HEK293 (cell line): ENCODE data around the gene FAM124A.

Experiments
- CTCF ChIA-PET: fragments of 350-600 bp; formaldehyde crosslinking; extraction: SDS; loops from one replicate; lab custom pipeline; 2021; ENCODE audit warnings: antibody characterized with exemption; lab: Yijun Ruan, JAX
- POLR2A ChIA-PET: fragments of 300-600 bp; formaldehyde crosslinking; extraction: SDS; loops from one replicate; lab custom pipeline; 2020; ENCODE audit warnings: antibody characterized with exemption, inconsistent platforms; lab: Yijun Ruan, JAX
- H3K27ac ChIP-seq: fragments of 200-500 bp; sonication (Bioruptor generic); 2 replicates; pipeline ENCODE4 v1.5.1; 2014; ENCODE audit warnings: low read depth, low read length, control low read depth, inconsistent platforms; ENCODE audit errors: extremely low read depth
- H3K36me3 ChIP-seq, 2 experiments: fragments of 200-500 bp in 1 of 2; sonication (Bioruptor generic) in 1 of 2; 1 replicate in 1 of 2; 2 replicates in 1 of 2; pipeline ENCODE4 v1.5.1; 2014 to 2017; ENCODE audit warnings: inconsistent platforms in 2 of 2, low read length in 2 of 2; ENCODE audit not compliant: control insufficient read depth in 2 of 2, insufficient read depth in 1 of 2
- H3K4me1 ChIP-seq: fragments of 200-500 bp; sonication (Bioruptor generic); 2 replicates; pipeline ENCODE4 v1.5.1; 2014; ENCODE audit warnings: mild to moderate bottlenecking, low read length, inconsistent platforms; ENCODE audit not compliant: control insufficient read depth, insufficient read depth
- H3K4me3 ChIP-seq: 2 replicates; pipeline ENCODE4 v1.5.1; 2011; ENCODE audit warnings: low read depth, mild to moderate bottlenecking, control low read depth, low read length, moderate library complexity
- H3K9me3 ChIP-seq: fragments of 200-500 bp; sonication (Bioruptor generic); 2 replicates; pipeline ENCODE4 v1.5.1; 2014; ENCODE audit warnings: low read depth, low read length, inconsistent platforms; ENCODE audit not compliant: control insufficient read depth, insufficient read depth
- BCL11B ChIP-seq: fragments of 450-650 bp; formaldehyde crosslinking; IDR thresholded peaks from 2 replicates; pipeline ENCODE4 v1.5.1; 2016; ENCODE audit warnings: low read depth, missing biosample characterization, missing genetic modification characterization
- BCL6B ChIP-seq: fragments of 450-650 bp; formaldehyde crosslinking; IDR thresholded peaks from 2 replicates; pipeline ENCODE4 v1.5.1; 2017; ENCODE audit warnings: missing biosample characterization, missing genetic modification characterization
- CTCF ChIP-seq: fragments of 450-650 bp; formaldehyde crosslinking; IDR thresholded peaks from 2 replicates; pipeline ENCODE4 v1.5.1; 2016; ENCODE audit warnings: missing biosample characterization, missing genetic modification characterization
- OSR2 ChIP-seq: fragments of 450-650 bp; formaldehyde crosslinking; IDR thresholded peaks from 2 replicates; pipeline ENCODE4 v1.5.1; 2016; ENCODE audit warnings: missing biosample characterization, missing genetic modification characterization
- PRDM2 ChIP-seq: fragments of 450-650 bp; formaldehyde crosslinking; IDR thresholded peaks from 2 replicates; pipeline ENCODE4 v1.5.1; 2016; ENCODE audit warnings: missing biosample characterization, missing genetic modification characterization, borderline replicate concordance
- PRDM6 ChIP-seq: fragments of 450-650 bp; formaldehyde crosslinking; IDR thresholded peaks from 2 replicates; pipeline ENCODE4 v1.5.1; 2017; ENCODE audit warnings: missing biosample characterization, missing genetic modification characterization
- ZBTB1 ChIP-seq: fragments of 450-650 bp; formaldehyde crosslinking; IDR thresholded peaks from 2 replicates; pipeline ENCODE4 v1.5.1; 2016; ENCODE audit warnings: missing biosample characterization, missing genetic modification characterization
- ZBTB17 ChIP-seq: fragments of 450-650 bp; formaldehyde crosslinking; IDR thresholded peaks from 2 replicates; pipeline ENCODE4 v1.5.1; 2016; ENCODE audit warnings: missing biosample characterization, missing genetic modification characterization
- ZNF18 ChIP-seq: fragments of 450-650 bp; formaldehyde crosslinking; IDR thresholded peaks from 2 replicates; pipeline ENCODE4 v1.5.1; 2016; ENCODE audit warnings: missing biosample characterization, missing genetic modification characterization
- ZNF302 ChIP-seq: fragments of 450-650 bp; formaldehyde crosslinking; IDR thresholded peaks from 2 replicates; pipeline ENCODE4 v1.5.1; 2016; ENCODE audit warnings: missing biosample characterization, missing genetic modification characterization, low read depth
- ZNF335 ChIP-seq: fragments of 450-650 bp; formaldehyde crosslinking; conservative IDR thresholded peaks from 2 replicates; pipeline ENCODE4 v1.5.1; 2016; ENCODE audit warnings: missing biosample characterization, missing genetic modification characterization
- ZNF416 ChIP-seq: fragments of 450-650 bp; formaldehyde crosslinking; IDR thresholded peaks from 2 replicates; pipeline ENCODE4 v1.5.1; 2016; ENCODE audit warnings: missing biosample characterization, missing genetic modification characterization
- ZNF423 ChIP-seq: fragments of 450-650 bp; formaldehyde crosslinking; IDR thresholded peaks from 2 replicates; pipeline ENCODE4 v1.5.1; 2016; ENCODE audit warnings: missing biosample characterization, missing genetic modification characterization
- ZNF473 ChIP-seq: fragments of 450-650 bp; formaldehyde crosslinking; IDR thresholded peaks from 2 replicates; pipeline ENCODE4 v1.5.1; 2017; ENCODE audit warnings: missing biosample characterization, missing genetic modification characterization
- ZNF561 ChIP-seq: fragments of 450-650 bp; IDR thresholded peaks from 2 replicates; pipeline ENCODE4 v1.5.1; 2018; ENCODE audit warnings: missing biosample characterization, missing genetic modification characterization, borderline replicate concordance
- ZNF585B ChIP-seq: fragments of 450-650 bp; formaldehyde crosslinking; IDR thresholded peaks from 2 replicates; pipeline ENCODE4 v1.5.1; 2016; ENCODE audit warnings: missing biosample characterization, missing genetic modification characterization
- ZNF654 ChIP-seq: fragments of 450-650 bp; formaldehyde crosslinking; IDR thresholded peaks from 2 replicates; pipeline ENCODE4 v1.5.1; 2016; ENCODE audit warnings: low read depth, missing biosample characterization, missing genetic modification characterization
- ZNF660 ChIP-seq: fragments of 450-650 bp; IDR thresholded peaks from 2 replicates; pipeline ENCODE4 v1.5.1; 2018; ENCODE audit warnings: missing biosample characterization, mild to moderate bottlenecking, missing genetic modification characterization
- ZNF664 ChIP-seq: fragments of 450-650 bp; formaldehyde crosslinking; IDR thresholded peaks from 2 replicates; pipeline ENCODE4 v1.5.1; 2016; ENCODE audit warnings: missing biosample characterization, missing genetic modification characterization
- ZNF76 ChIP-seq: fragments of 450-650 bp; formaldehyde crosslinking; IDR thresholded peaks from 2 replicates; pipeline ENCODE4; 2016; ENCODE audit warnings: low read depth, missing biosample characterization, missing genetic modification characterization, borderline replicate concordance
- ZSCAN30 ChIP-seq: fragments of 450-650 bp; IDR thresholded peaks from 2 replicates; pipeline ENCODE4 v1.5.1; 2018; ENCODE audit warnings: missing biosample characterization, mild to moderate bottlenecking, missing genetic modification characterization, moderate library complexity

FAM124A gene

GRCh38 chr13:51284339-51284738 is 62.1 kb downstream of the FAM124A start (continued):
- TF ChIP-seq PRDM2 (no peak), ZNF302 (tag by site-specific recombination) (no peak), ZNF585B (no peak), ZNF416 (tag by site-specific recombination) (no peak), ZNF76 (tag by site-specific recombination) (no peak), BCL6B (tag by site-specific recombination) (no peak), ZBTB1 (no peak), ZNF423 (tag by site-specific recombination) (no peak), ZNF561 (tag by site-specific recombination) (no peak), OSR2 (tag by site-specific recombination) (no peak), ZNF335 (tag by site-specific recombination) (no peak)

- Histone ChIP-seq H3K9me3 (no peaks in the 10 kb centered on the region), H3K36me3 (no peaks in the 10 kb centered on the region), H3K4me3 (no peak overlapping the region), H3K27ac (no peak overlapping the region), H3K4me1 (no peaks in the 10 kb centered on the region)
- POLR2A ChIA-PET = interaction anchor here (1.0 kb wide), 1 partner anchor 167 kb away, joined by 5 read pairs; the partner anchor contains the start of gene INTS6
- CTCF ChIA-PET = interaction anchor here (0.6 to 5.1 kb wide), 47 partner anchors 10 to 1433 kb away, joined by 3 to 112 read pairs (median 4); no protein-coding TSS in a partner anchor
- no peak for TF ChIP-seq ZNF18
- TF ChIP-seq PRDM6 (tag by site-specific recombination) = no peak
- 0 out of 2 replicates have a peak, but pooled peaks have one; percentile 31 for TF ChIP-seq ZBTB17 (tag by site-specific recombination)
- TF ChIP-seq CTCF (tag by site-specific recombination) = 0 out of 2 replicates have a peak, but pooled peaks have one; percentile 31
- TF ChIP-seq ZNF664 (tag by site-specific recombination) = no peak
- peak; percentile 61; the same call in 1 of the 2 replicates for TF ChIP-seq ZNF660 (tag by site-specific recombination)
- TF ChIP-seq ZNF473 (tag by site-specific recombination) = no peak
- peak; percentile 66 for TF ChIP-seq ZNF654
- no peak for TF ChIP-seq BCL11B (tag by site-specific recombination)
- no peak for TF ChIP-seq ZBTB1
- 0 out of 2 replicates have a peak, but pooled peaks have one; percentile 31 for TF ChIP-seq ZSCAN30
Measured at GRCh38 chr13:51286135-51287002, 64.2 kb downstream of the FAM124A start.
